GM21723 (cell line): ENCODE results near the gene ZSCAN22.

Experiments used
- ATAC-seq: cut with Tn5 transposase; IDR thresholded peaks from one replicate; pipeline ENCODE4 v1.9.1; 2021; ENCODE audit warnings: mild to moderate bottlenecking, moderate library complexity; ENCODE audit not compliant: unreplicated experiment

ZSCAN22 gene

GRCh38 chr19:58350871-58351557, 24.2 kb downstream of the ZSCAN22 start:
- ATAC-seq: no peak

- ATAC-seq: no peak
Observed at GRCh38 chr19:58351558-58351878, 24.7 kb downstream of the ZSCAN22 start.

GRCh38 chr19:58351990-58352755, 25.4 kb downstream of the ZSCAN22 start:
- no peak for ATAC-seq

- ATAC-seq: no peak
Observed at GRCh38 chr19:58352760-58353671, 26.2 kb downstream of the ZSCAN22 start, which contains the start of gene A1BG. TSS of gene A1BG (minus strand) at chr19:58353492. CDS start at chr19:58353437, 55 bp downstream.

GRCh38 chr19:58353717-58354477, 27.1 kb downstream of the ZSCAN22 start:
- ATAC-seq: no peak

GRCh38 chr19:58354478-58355030, 27.8 kb downstream of the ZSCAN22 start:
- no peak for ATAC-seq

- no peak for ATAC-seq
Observed at GRCh38 chr19:58355215-58355796, 28.5 kb downstream of the ZSCAN22 start.

- ATAC-seq: no peak
Observed at GRCh38 chr19:58355908-58356765, 29.3 kb downstream of the ZSCAN22 start.

GRCh38 chr19:58356766-58357480, 30.1 kb downstream of the ZSCAN22 start:
- ATAC-seq: no peak

GRCh38 chr19:58357481-58358145, 30.8 kb downstream of the ZSCAN22 start:
- ATAC-seq: no peak

- ATAC-seq: peak; percentile 31
Observed at GRCh38 chr19:58361900-58362271, 35.1 kb downstream of the ZSCAN22 start.

- ATAC-seq: peak; percentile 85
Observed at GRCh38 chr19:58362272-58362994, 35.6 kb downstream of the ZSCAN22 start, which contains the start of gene ZNF497. TSS of gene ZNF497 (minus strand) at chr19:58362751. CDS start at chr19:58357635, 5,116 bp downstream.

- no peak for ATAC-seq
Observed at GRCh38 chr19:58364146-58364545, 37.4 kb downstream of the ZSCAN22 start.

GRCh38 chr19:58366585-58367430, 40.0 kb downstream of the ZSCAN22 start:
- no peak for ATAC-seq

GRCh38 chr19:58367698-58368454, 41.1 kb downstream of the ZSCAN22 start:
- ATAC-seq: no peak
